Measurements from ENCODE around the gene MAP3K4.

MAP3K4 gene

GRCh38 chr6:161037873-161038228 is 46.3 kb downstream of the MAP3K4 start:
- no peak for DNase-seq (ENCODE audit: low spot score)

- DNase-seq (ENCODE audit: low spot score) = no peak
Observed at GRCh38 chr6:161038229-161039031, 46.9 kb downstream of the MAP3K4 start.

GRCh38 chr6:161041274-161041673 is 49.7 kb downstream of the MAP3K4 start:
- DNase-seq (ENCODE audit: low spot score) = no peak

GRCh38 chr6:161044335-161044734 is 52.8 kb downstream of the MAP3K4 start:
- DNase-seq (ENCODE audit: low spot score) = no peak

- DNase-seq (ENCODE audit: low spot score) = no peak
Observed at GRCh38 chr6:161048641-161049040, 57.1 kb downstream of the MAP3K4 start.

GRCh38 chr6:161050134-161050765 is 58.7 kb downstream of the MAP3K4 start:
- DNase-seq (ENCODE audit: low spot score) = no peak

- no peak for DNase-seq (ENCODE audit: low spot score)
Observed at GRCh38 chr6:161053103-161053502, 61.5 kb downstream of the MAP3K4 start.

- DNase-seq (ENCODE audit: low spot score) = no peak
Observed at GRCh38 chr6:161054876-161055275, 63.3 kb downstream of the MAP3K4 start.

GRCh38 chr6:161056451-161056850 is 64.9 kb downstream of the MAP3K4 start:
- no peak for DNase-seq (ENCODE audit: low spot score)

GRCh38 chr6:161057103-161058091 is 65.8 kb downstream of the MAP3K4 start:
- DNase-seq (ENCODE audit: low spot score) = no peak

- DNase-seq (ENCODE audit: low spot score) = no peak
Observed at GRCh38 chr6:161058741-161059140, 67.2 kb downstream of the MAP3K4 start.

GRCh38 chr6:161061576-161061975 is 70.0 kb downstream of the MAP3K4 start:
- DNase-seq (ENCODE audit: low spot score) = no peak

GRCh38 chr6:161064915-161065314 is 73.3 kb downstream of the MAP3K4 start:
- no peak for DNase-seq (ENCODE audit: low spot score)

GRCh38 chr6:161066511-161066910 is 74.9 kb downstream of the MAP3K4 start:
- no peak for DNase-seq (ENCODE audit: low spot score)

- no peak for DNase-seq (ENCODE audit: low spot score)
Observed at GRCh38 chr6:161067749-161068148, 76.2 kb downstream of the MAP3K4 start.

GRCh38 chr6:161068321-161068741 is 76.8 kb downstream of the MAP3K4 start:
- no peak for DNase-seq (ENCODE audit: low spot score)

GRCh38 chr6:161073930-161074329 is 82.4 kb downstream of the MAP3K4 start:
- DNase-seq (ENCODE audit: low spot score) = peak; percentile 41

GRCh38 chr6:161074496-161075121 is 83.0 kb downstream of the MAP3K4 start:
- DNase-seq (ENCODE audit: low spot score) = no peak

- DNase-seq (ENCODE audit: low spot score) = peak; percentile 85
Observed at GRCh38 chr6:161076181-161076677, 84.7 kb downstream of the MAP3K4 start.

- no peak for DNase-seq (ENCODE audit: low spot score)
Observed at GRCh38 chr6:161079566-161080262, 88.1 kb downstream of the MAP3K4 start.
